HepG2 (cell line): ENCODE results near the gene PCYT2. TPM values are rescaled to one million over a fixed set of nuclear protein-coding genes. Genes with fewer than 3 reads are reported as not detected.

Experiments
- CREB1 ChIP-seq, 2 experiments: fragments of 450-650 bp in 1 of 2; IDR thresholded peaks; 2 replicates each; pipeline ENCODE4 v1.6.1; 2016 to 2017; ENCODE audit warnings: control low read depth in 1 of 2, mild to moderate bottlenecking in 1 of 2, missing compliant biosample characterization in 1 of 2, missing genetic modification characterization in 1 of 2
- DBP ChIP-seq: sonication (generic); formaldehyde crosslinking; IDR thresholded peaks from 2 replicates; pipeline ENCODE4 v1.4.0; 2020; ENCODE audit warnings: missing genetic modification reagents; ENCODE audit errors: not compliant biosample characterization
- FOXC1 ChIP-seq: sonication (generic); formaldehyde crosslinking; IDR thresholded peaks from 2 replicates; pipeline ENCODE4 v1.8.0; 2022; ENCODE audit warnings: mild to moderate bottlenecking, missing genetic modification reagents, borderline replicate concordance
- IRF9 ChIP-seq: sonication (generic); formaldehyde crosslinking; IDR thresholded peaks from 2 replicates; pipeline ENCODE4 v1.8.0; 2022; ENCODE audit warnings: missing genetic modification reagents, mild to moderate bottlenecking, borderline replicate concordance
- KDM1A ChIP-seq: IDR thresholded peaks from 2 replicates; pipeline ENCODE4 v1.6.1; 2016; ENCODE audit warnings: missing compliant biosample characterization
- KDM5B ChIP-seq: sonication (generic); formaldehyde crosslinking; IDR thresholded peaks from 2 replicates; pipeline ENCODE4 v1.4.0; 2020; ENCODE audit warnings: missing genetic modification reagents, mild to moderate bottlenecking, borderline replicate concordance
- MEIS1 ChIP-seq: sonication (generic); formaldehyde crosslinking; IDR thresholded peaks from 2 replicates; pipeline ENCODE4 v1.9.0; 2021; ENCODE audit warnings: mild to moderate bottlenecking, missing genetic modification reagents, moderate library complexity, borderline replicate concordance
- NFRKB ChIP-seq: fragments of 450-650 bp; IDR thresholded peaks from 2 replicates; pipeline ENCODE4 v1.6.1; 2017
- PAX8 ChIP-seq: sonication (generic); formaldehyde crosslinking; IDR thresholded peaks from 2 replicates; pipeline ENCODE4 v1.8.0; 2022; ENCODE audit warnings: mild to moderate bottlenecking, missing genetic modification reagents, borderline replicate concordance
- REXO4 ChIP-seq: sonication (generic); formaldehyde crosslinking; IDR thresholded peaks from 2 replicates; pipeline ENCODE4 v1.8.0; 2022; ENCODE audit warnings: missing genetic modification reagents, mild to moderate bottlenecking, borderline replicate concordance
- SP140L ChIP-seq: sonication (generic); formaldehyde crosslinking; IDR thresholded peaks from 2 replicates; pipeline ENCODE4 v1.4.0; 2020; ENCODE audit warnings: missing genetic modification reagents, borderline replicate concordance
- TEAD2 ChIP-seq: sonication (generic); formaldehyde crosslinking; IDR thresholded peaks from 2 replicates; pipeline ENCODE4 v1.9.0; 2021; ENCODE audit warnings: missing genetic modification reagents
- TEAD3 ChIP-seq: optimal IDR thresholded peaks from 2 replicates; pipeline ENCODE3; 2016; ENCODE audit warnings: borderline replicate concordance
- ZBTB1 ChIP-seq: sonication (generic); formaldehyde crosslinking; IDR thresholded peaks from 2 replicates; pipeline ENCODE4 v1.4.0; 2020; ENCODE audit warnings: missing genetic modification reagents, borderline replicate concordance
- ZNF253 ChIP-seq: sonication (generic); formaldehyde crosslinking; IDR thresholded peaks from 2 replicates; pipeline ENCODE4 v1.8.0; 2022; ENCODE audit warnings: mild to moderate bottlenecking, missing genetic modification reagents, borderline replicate concordance
- ZNF256 ChIP-seq: sonication (generic); formaldehyde crosslinking; conservative IDR thresholded peaks from 2 replicates; pipeline ENCODE4 v1.4.0; 2020; ENCODE audit warnings: missing genetic modification reagents
- ZNF264 ChIP-seq: sonication (generic); formaldehyde crosslinking; IDR thresholded peaks from 2 replicates; pipeline ENCODE4 v1.4.0; 2020; ENCODE audit warnings: missing genetic modification reagents
- ZNF432 ChIP-seq: sonication (generic); formaldehyde crosslinking; IDR thresholded peaks from 2 replicates; pipeline ENCODE4 v1.5.0; 2020; ENCODE audit warnings: missing genetic modification reagents, mild to moderate bottlenecking, borderline replicate concordance
- ZNF503 ChIP-seq: sonication (generic); formaldehyde crosslinking; IDR thresholded peaks from 2 replicates; pipeline ENCODE4 v1.4.0; 2020; ENCODE audit warnings: missing genetic modification reagents
- ZNF577 ChIP-seq: sonication (generic); formaldehyde crosslinking; IDR thresholded peaks from 2 replicates; pipeline ENCODE4 v1.4.0; 2020; ENCODE audit warnings: mild to moderate bottlenecking, low read depth, missing genetic modification reagents, borderline replicate concordance
- polyA plus RNA-seq, 8 experiments: library from polyadenylated mRNA; depleted of rRNA in 3 of 8; stranded (reverse) in 7 of 8; unstranded in 1 of 8; fragments of >200 nt; fragmentation: Illumina TruSeq in 4 of 8; extraction: Trizol in 4 of 8; gene quantifications; 2 replicates each; pipeline versions ENCODE4 v1.2.1 to v1.2.3, GENCODE V29; 2011 to 2016; ENCODE audit warnings: low read depth in 4 of 8, missing spikeins in 1 of 8, mixed read lengths in 1 of 8; ENCODE audit not compliant: insufficient read depth in 1 of 8
- total RNA-seq, 5 experiments: library from RNA; depleted of rRNA; stranded (reverse); fragments of >200 nt; fragmentation: Illumina TruSeq; extraction: Trizol; gene quantifications; 2 replicates each; pipeline ENCODE4 v1.2.3, GENCODE V29; 2016; ENCODE audit warnings: low read depth in 1 of 5
- TF ChIP-seq, protein P1 (sequence below): sonication (generic); formaldehyde crosslinking; conservative IDR thresholded peaks from 2 replicates; pipeline ENCODE4 v1.8.0; 2022; ENCODE audit warnings: missing genetic modification reagents
- TF ChIP-seq, protein P2 (sequence below): IDR thresholded peaks from 2 replicates; pipeline ENCODE4 v1.6.1; 2016; ENCODE audit warnings: missing biosample characterization, missing genetic modification reagents, low read depth

Gene PCYT2
- total and polyA plus RNA-seq, 2 of the 13 experiments (the other 11 are each of a cell fraction or from before 2014, with no cell fraction given) = 147 to 297 TPM

DNA sequence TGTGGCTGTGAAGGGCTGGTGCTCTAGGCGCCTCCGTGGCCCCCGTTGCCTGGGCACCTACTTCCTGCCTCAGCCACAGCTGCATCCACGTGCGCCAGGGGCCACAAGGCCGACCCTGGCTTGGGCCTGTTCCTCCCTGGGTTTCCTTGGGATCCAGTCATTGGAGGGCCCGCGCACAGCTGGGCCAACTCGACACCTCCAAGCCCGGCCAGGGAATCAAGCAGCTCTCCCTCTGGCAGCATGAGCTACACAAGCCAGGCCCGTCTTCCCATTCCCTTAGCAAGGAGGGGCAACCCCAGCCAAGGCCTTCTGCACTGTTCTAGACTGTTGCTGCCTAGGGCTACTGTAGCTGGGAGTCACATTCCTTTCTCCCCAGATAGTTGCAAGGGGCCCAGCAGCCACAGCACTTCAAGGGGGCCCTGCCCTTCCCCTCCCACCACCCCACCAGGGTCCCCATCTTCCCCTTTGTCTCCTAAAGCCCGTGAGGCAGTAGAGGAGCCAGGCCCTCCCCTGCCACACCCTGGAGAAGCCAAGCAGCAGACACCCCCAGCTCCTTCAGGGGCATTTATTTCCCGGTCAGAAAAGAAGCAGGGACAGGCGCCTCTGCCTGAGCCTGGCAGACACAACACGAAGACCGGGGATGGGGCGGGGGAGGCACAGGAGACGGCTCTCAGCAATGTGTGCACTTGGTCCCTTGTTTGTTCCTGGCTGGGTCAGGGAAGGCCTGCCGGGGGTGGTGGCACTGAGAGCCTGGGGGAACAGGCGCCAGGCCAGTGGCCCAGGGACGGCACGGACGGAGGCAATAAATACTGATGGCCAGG is 43.8 kb downstream of the PCYT2 start (continued):
- no peak for TF ChIP-seq ZNF503 (CRISPR knock-in tag)
- TF ChIP-seq DBP = no peak
- TF ChIP-seq NFRKB = no peak
- TF ChIP-seq PAX8 (CRISPR knock-in tag) = no peak; the same call in 1 of the 2 replicates
- TF ChIP-seq, protein P1, sequence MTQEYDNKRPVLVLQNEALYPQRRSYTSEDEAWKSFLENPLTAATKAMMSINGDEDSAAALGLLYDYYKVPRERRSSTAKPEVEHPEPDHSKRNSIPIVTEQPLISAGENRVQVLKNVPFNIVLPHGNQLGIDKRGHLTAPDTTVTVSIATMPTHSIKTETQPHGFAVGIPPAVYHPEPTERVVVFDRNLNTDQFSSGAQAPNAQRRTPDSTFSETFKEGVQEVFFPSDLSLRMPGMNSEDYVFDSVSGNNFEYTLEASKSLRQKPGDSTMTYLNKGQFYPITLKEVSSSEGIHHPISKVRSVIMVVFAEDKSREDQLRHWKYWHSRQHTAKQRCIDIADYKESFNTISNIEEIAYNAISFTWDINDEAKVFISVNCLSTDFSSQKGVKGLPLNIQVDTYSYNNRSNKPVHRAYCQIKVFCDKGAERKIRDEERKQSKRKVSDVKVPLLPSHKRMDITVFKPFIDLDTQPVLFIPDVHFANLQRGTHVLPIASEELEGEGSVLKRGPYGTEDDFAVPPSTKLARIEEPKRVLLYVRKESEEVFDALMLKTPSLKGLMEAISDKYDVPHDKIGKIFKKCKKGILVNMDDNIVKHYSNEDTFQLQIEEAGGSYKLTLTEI (CRISPR knock-in tag) = no peak
- no peak for TF ChIP-seq CREB1 (IDR thresholded peaks at IDR 0.05)
- no peak for TF ChIP-seq CREB1 (CRISPR knock-in tag; IDR thresholded peaks at IDR 0.05)
- peak; percentile 89; the same call in 1 of the 2 replicates for TF ChIP-seq MEIS1 (CRISPR knock-in tag)
- no peak for TF ChIP-seq ZNF432 (CRISPR knock-in tag)
- 0 out of 2 replicates have a peak, but pooled peaks have one; percentile 12 for TF ChIP-seq ZNF253 (CRISPR knock-in tag)
- no peak for TF ChIP-seq TEAD3 (CRISPR knock-in tag)
- no peak for TF ChIP-seq KDM1A
- TF ChIP-seq ZBTB1 = no peak
- TF ChIP-seq, protein P2, sequence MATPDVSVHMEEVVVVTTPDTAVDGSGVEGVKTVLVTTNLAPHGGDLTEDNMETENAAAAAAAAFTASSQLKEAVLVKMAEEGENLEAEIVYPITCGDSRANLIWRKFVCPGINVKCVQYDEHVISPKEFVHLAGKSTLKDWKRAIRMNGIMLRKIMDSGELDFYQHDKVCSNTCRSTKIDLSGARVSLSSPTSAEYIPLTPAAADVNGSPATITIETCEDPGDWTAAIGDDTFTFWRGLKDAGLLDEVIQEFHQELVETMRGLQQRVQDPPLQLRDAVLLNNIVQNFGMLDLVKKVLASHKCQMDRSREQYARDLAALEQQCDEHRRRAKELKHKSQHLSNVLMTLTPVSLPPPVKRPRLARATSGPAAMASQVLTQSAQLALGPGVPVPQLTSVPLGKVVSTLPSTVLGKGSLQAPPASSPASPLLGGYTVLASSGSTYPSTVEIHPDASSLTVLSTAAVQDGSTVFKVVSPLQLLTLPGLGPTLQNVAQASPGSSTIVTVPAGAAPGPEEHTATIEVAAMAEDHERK (CRISPR knock-in tag) = no peak
- TF ChIP-seq TEAD2 (CRISPR knock-in tag) = no peak
- TF ChIP-seq ZNF256 (CRISPR knock-in tag) = peak; percentile 91; the same call in 1 of the 2 replicates
- TF ChIP-seq REXO4 = no peak
- peak; percentile 79 for TF ChIP-seq FOXC1
- TF ChIP-seq SP140L (CRISPR knock-in tag) = no peak
- TF ChIP-seq KDM5B (CRISPR knock-in tag) = 0 out of 2 replicates have a peak, but pooled peaks have one; percentile 64
- TF ChIP-seq ZNF264 (CRISPR knock-in tag) = no peak
- TF ChIP-seq IRF9 (CRISPR knock-in tag) = 0 out of 2 replicates have a peak, but pooled peaks have one; percentile 43
- no peak for TF ChIP-seq ZNF577 (CRISPR knock-in tag)
